Activated naive CD4-positive, alpha-beta T cell treated with anti-CD3 and anti-CD28 coated beads, Interleukin-2, amount 50 U/mL, for 72 hours (primary cell): ENCODE data around the gene EFCAB6. TPM values are rescaled to one million over a fixed set of nuclear protein-coding genes. Genes with fewer than 3 reads are reported as not detected.

Experiments
- ATAC-seq, 2 donors: fragments of 150-1000 bp; cut with Tn5 transposase; 2 replicates each; pipeline ENCODE4 v1.10.0; 2021; ENCODE audit warnings: mild to moderate bottlenecking in 2 of 2, moderate library complexity in 2 of 2
- DNase-seq, 2 donors: peaks; one replicate each; pipeline ENCODE4 v3.0.0; 2021 to 2022; ENCODE audit warnings: low spot score in 2 of 2
- H3K27ac Mint-ChIP-seq, 2 donors: one replicate each; pipeline ENCODE4 v1.8.0; 2022; ENCODE audit warnings: mild to moderate bottlenecking in 2 of 2, mixed read lengths in 2 of 2
- H3K36me3 Mint-ChIP-seq, 2 donors: one replicate each; pipeline ENCODE4 v1.8.0; 2022; ENCODE audit warnings: mixed read lengths in 2 of 2
- H3K9me3 Mint-ChIP-seq, 2 donors: one replicate each; pipeline ENCODE4 v1.8.0; 2022; ENCODE audit warnings: mixed read lengths in 2 of 2
- total RNA-seq, 2 donors: library from RNA; stranded (reverse); gene quantifications; one replicate each; pipeline ENCODE4 v1.2.3, GENCODE V29; 2022

EFCAB6 gene
- total RNA-seq, 2 donors from 2014 or later = 0.27 to 0.80 TPM

- DNase-seq (no peak), ATAC-seq (no peak)
- Mint-ChIP-seq H3K27ac (no peak overlapping the region), H3K9me3 (no peaks in the 10 kb centered on the region), H3K36me3 (no peaks in the 10 kb centered on the region)
These were observed 311.0 kb downstream of the EFCAB6 start for GRCh38 chr22:43500792-43501785.

GRCh38 chr22:43498856-43499253 is 313.2 kb downstream of the EFCAB6 start:
- Mint-ChIP-seq H3K36me3 (no peaks in the 10 kb centered on the region), H3K27ac (peak overlapping the region in 1 of 2 donors; percentile 29), H3K9me3 (no peaks in the 10 kb centered on the region)
- no peak for DNase-seq
- no peak for ATAC-seq

- Mint-ChIP-seq H3K27ac (peak overlapping the region in 1 of 2 donors; percentile 29), H3K9me3 (no peaks in the 10 kb centered on the region)
These were observed 313.9 kb downstream of the EFCAB6 start for GRCh38 chr22:43497956-43498855.

GRCh38 chr22:43493297-43493696 is 318.8 kb downstream of the EFCAB6 start:
- ATAC-seq = no peak
- no peaks in the 10 kb centered on the region for H3K36me3 Mint-ChIP-seq
- no peak for DNase-seq
- H3K27ac Mint-ChIP-seq = no peak overlapping the region
- H3K9me3 Mint-ChIP-seq = peaks cover 5% of the 10 kb centered on the region in 2 donors

More at GRCh38 chr22:43497956-43498855, 313.9 kb downstream of the EFCAB6 start:
- DNase-seq (no peak), ATAC-seq (no peak)
- H3K36me3 Mint-ChIP-seq = no peaks in the 10 kb centered on the region

GRCh38 chr22:43491737-43492136 is 320.4 kb downstream of the EFCAB6 start:
- no peak for ATAC-seq

GRCh38 chr22:43491177-43491576 is 320.9 kb downstream of the EFCAB6 start:
- DNase-seq = no peak
- Mint-ChIP-seq H3K36me3 (no peaks in the 10 kb centered on the region), H3K27ac (no peak overlapping the region)

More at GRCh38 chr22:43491737-43492136, 320.4 kb downstream of the EFCAB6 start:
- H3K36me3 Mint-ChIP-seq = no peaks in the 10 kb centered on the region
- peaks cover 5% of the 10 kb centered on the region in 2 donors for H3K9me3 Mint-ChIP-seq
- no peak overlapping the region for H3K27ac Mint-ChIP-seq
- no peak for DNase-seq

GRCh38 chr22:43490311-43490710 is 321.8 kb downstream of the EFCAB6 start:
- H3K9me3 Mint-ChIP-seq = peaks cover 5% of the 10 kb centered on the region in 2 donors
- no peaks in the 10 kb centered on the region for H3K36me3 Mint-ChIP-seq
- DNase-seq (no peak), ATAC-seq (no peak)
- H3K27ac Mint-ChIP-seq = no peak overlapping the region

More at GRCh38 chr22:43491177-43491576, 320.9 kb downstream of the EFCAB6 start:
- no peak for ATAC-seq
- peaks cover 5% of the 10 kb centered on the region in 2 donors for H3K9me3 Mint-ChIP-seq

- DNase-seq (no peak), ATAC-seq (no peak)
- Mint-ChIP-seq H3K36me3 (no peaks in the 10 kb centered on the region), H3K27ac (no peak overlapping the region), H3K9me3 (peaks cover 5% of the 10 kb centered on the region in 2 donors)
These were observed 323.2 kb downstream of the EFCAB6 start for GRCh38 chr22:43488937-43489336.

GRCh38 chr22:43488031-43488866 is 323.9 kb downstream of the EFCAB6 start:
- Mint-ChIP-seq H3K9me3 (peaks cover 5% of the 10 kb centered on the region in 2 donors), H3K36me3 (no peaks in the 10 kb centered on the region), H3K27ac (no peak overlapping the region)
- no peak for DNase-seq
- ATAC-seq = no peak

- ATAC-seq = no peak
- H3K9me3 Mint-ChIP-seq = peaks cover 5% of the 10 kb centered on the region in 2 donors
- H3K36me3 Mint-ChIP-seq = no peaks in the 10 kb centered on the region
- no peak for DNase-seq
- H3K27ac Mint-ChIP-seq = peak overlapping the region in 1 of 2 donors; percentile 72
These were observed 324.6 kb downstream of the EFCAB6 start for GRCh38 chr22:43487311-43488030.

- DNase-seq = no peak
- ATAC-seq = no peak
- Mint-ChIP-seq H3K36me3 (no peaks in the 10 kb centered on the region), H3K9me3 (peaks cover 0 to 4% of the 10 kb centered on the region in 2 donors), H3K27ac (no peak overlapping the region)
These were observed 326.5 kb downstream of the EFCAB6 start for GRCh38 chr22:43485502-43486089.

- Mint-ChIP-seq H3K36me3 (no peaks in the 10 kb centered on the region), H3K27ac (no peak overlapping the region), H3K9me3 (peaks cover 0 to 4% of the 10 kb centered on the region in 2 donors)
- ATAC-seq (no peak), DNase-seq (no peak)
These were observed 327.9 kb downstream of the EFCAB6 start for GRCh38 chr22:43484227-43484626.

GRCh38 chr22:43483669-43484068 is 328.4 kb downstream of the EFCAB6 start:
- Mint-ChIP-seq H3K9me3 (peaks cover 0 to 4% of the 10 kb centered on the region in 2 donors), H3K27ac (no peak overlapping the region), H3K36me3 (no peaks in the 10 kb centered on the region)
- DNase-seq (no peak), ATAC-seq (no peak)

GRCh38 chr22:43483266-43483665 is 328.8 kb downstream of the EFCAB6 start:
- Mint-ChIP-seq H3K36me3 (no peaks in the 10 kb centered on the region), H3K9me3 (peaks cover 0 to 4% of the 10 kb centered on the region in 2 donors), H3K27ac (no peak overlapping the region)
- DNase-seq = no peak
- ATAC-seq = no peak

GRCh38 chr22:43482318-43482625 is 329.8 kb downstream of the EFCAB6 start:
- H3K36me3 Mint-ChIP-seq = no peaks in the 10 kb centered on the region
- ATAC-seq (no peak), DNase-seq (no peak)
- H3K27ac Mint-ChIP-seq = peak overlapping the region in 1 of 2 donors; percentile 81
- H3K9me3 Mint-ChIP-seq = peaks cover 0 to 4% of the 10 kb centered on the region in 2 donors
